Dendritic cell treated with granulocyte-macrophage colony-stimulating factor and Interleukin-4, amounts not matched to agents 40 ng/mL and 50 ng/mL, for 4 days (primary cell): ENCODE measurements around the gene RIN3.

Experiments
- H3K27ac Mint-ChIP-seq: one replicate; pipeline ENCODE4 v1.8.0; 2022; ENCODE audit warnings: mild to moderate bottlenecking, mixed read lengths
- H3K27me3 Mint-ChIP-seq: one replicate; pipeline ENCODE4 v1.8.0; 2022; ENCODE audit warnings: mild to moderate bottlenecking, mixed read lengths
- H3K36me3 Mint-ChIP-seq: one replicate; pipeline ENCODE4 v1.8.0; 2022; ENCODE audit warnings: low read depth, mixed read lengths
- H3K4me1 Mint-ChIP-seq: one replicate; pipeline ENCODE4 v1.8.0; 2022; ENCODE audit warnings: low read depth, mixed read lengths
- H3K4me3 Mint-ChIP-seq: one replicate; pipeline ENCODE4 v1.8.0; 2022; ENCODE audit warnings: mild to moderate bottlenecking, moderate library complexity, mixed read lengths
- H3K9me3 Mint-ChIP-seq: one replicate; pipeline ENCODE4 v1.8.0; 2022; ENCODE audit warnings: mixed read lengths
- intact Hi-C: fragments of 100-400 bp; cut with micrococcal nuclease; formaldehyde crosslinking; loops from one replicate; pipeline ENCODE4 v1.15.0; 2022

RIN3 gene

GRCh38 chr14:92645841-92646478, 132.4 kb downstream of the RIN3 start:
- intact Hi-C loops = no loop called here
- peaks cover 71% of the 10 kb centered on the region for H3K4me1 Mint-ChIP-seq
- H3K27ac Mint-ChIP-seq = no peak overlapping the region
- H3K9me3 Mint-ChIP-seq = no peaks in the 10 kb centered on the region
- H3K27me3 Mint-ChIP-seq = no peaks in the 10 kb centered on the region
- H3K36me3 Mint-ChIP-seq = peaks cover 79% of the 10 kb centered on the region
- no peak overlapping the region for H3K4me3 Mint-ChIP-seq

GRCh38 chr14:92646952-92647796, 133.6 kb downstream of the RIN3 start:
- Mint-ChIP-seq H3K36me3 (peaks cover 76% of the 10 kb centered on the region), H3K4me3 (no peak overlapping the region), H3K9me3 (no peaks in the 10 kb centered on the region), H3K27me3 (no peaks in the 10 kb centered on the region), H3K4me1 (peaks cover 83% of the 10 kb centered on the region), H3K27ac (peak overlapping the region; percentile 60)
- intact Hi-C loops = no loop called here

GRCh38 chr14:92647797-92648279, 134.3 kb downstream of the RIN3 start:
- peaks cover 85% of the 10 kb centered on the region for H3K4me1 Mint-ChIP-seq
- no peaks in the 10 kb centered on the region for H3K27me3 Mint-ChIP-seq
- H3K27ac Mint-ChIP-seq = peak overlapping the region; percentile 60
- H3K9me3 Mint-ChIP-seq = no peaks in the 10 kb centered on the region
- intact Hi-C loops = no loop called here
- H3K4me3 Mint-ChIP-seq = no peak overlapping the region
- H3K36me3 Mint-ChIP-seq = peaks cover 76% of the 10 kb centered on the region

GRCh38 chr14:92649066-92649465, 135.5 kb downstream of the RIN3 start:
- Mint-ChIP-seq H3K36me3 (peaks cover 73% of the 10 kb centered on the region), H3K27me3 (no peaks in the 10 kb centered on the region), H3K9me3 (no peaks in the 10 kb centered on the region), H3K4me1 (peaks cover 88% of the 10 kb centered on the region), H3K27ac (peak overlapping the region; percentile 91), H3K4me3 (no peak overlapping the region)
- intact Hi-C loops = no loop called here

GRCh38 chr14:92649934-92650545, 136.5 kb downstream of the RIN3 start:
- intact Hi-C loops = loop anchor here (5.0 to 10.0 kb wide), 2 partner anchors 53 to 185 kb away; no protein-coding TSS in a partner anchor
- Mint-ChIP-seq H3K36me3 (peaks cover 73% of the 10 kb centered on the region), H3K27me3 (no peaks in the 10 kb centered on the region), H3K9me3 (no peaks in the 10 kb centered on the region), H3K27ac (peak overlapping the region; percentile 91), H3K4me3 (peak overlapping the region; percentile 52), H3K4me1 (peaks cover 86% of the 10 kb centered on the region)

- H3K4me3 Mint-ChIP-seq = peak overlapping the region; percentile 99
- intact Hi-C loops = loop anchor here (5.0 to 10.0 kb wide), 2 partner anchors 53 to 186 kb away; no protein-coding TSS in a partner anchor
- no peaks in the 10 kb centered on the region for H3K9me3 Mint-ChIP-seq
- H3K4me1 Mint-ChIP-seq = peaks cover 86% of the 10 kb centered on the region
- H3K36me3 Mint-ChIP-seq = peaks cover 73% of the 10 kb centered on the region
- H3K27ac Mint-ChIP-seq = peak overlapping the region; percentile 91
- no peaks in the 10 kb centered on the region for H3K27me3 Mint-ChIP-seq
Observed at GRCh38 chr14:92650581-92651105, 137.1 kb downstream of the RIN3 start.

- Mint-ChIP-seq H3K27me3 (no peaks in the 10 kb centered on the region), H3K27ac (peak overlapping the region; percentile 91), H3K4me3 (peak overlapping the region; percentile 99), H3K36me3 (peaks cover 74% of the 10 kb centered on the region), H3K4me1 (peaks cover 86% of the 10 kb centered on the region), H3K9me3 (no peaks in the 10 kb centered on the region)
- intact Hi-C loops = loop anchor here (5.0 to 10.0 kb wide), 2 partner anchors 54 to 186 kb away; no protein-coding TSS in a partner anchor
Observed at GRCh38 chr14:92651106-92651757, 137.7 kb downstream of the RIN3 start.

- Mint-ChIP-seq H3K4me1 (peaks cover 86% of the 10 kb centered on the region), H3K27me3 (no peaks in the 10 kb centered on the region), H3K27ac (peak overlapping the region; percentile 91), H3K9me3 (no peaks in the 10 kb centered on the region), H3K4me3 (peak overlapping the region; percentile 99), H3K36me3 (peaks cover 78% of the 10 kb centered on the region)
- intact Hi-C loops = loop anchor here (2.0 to 10.0 kb wide), 3 partner anchors 19 to 187 kb away; no protein-coding TSS in a partner anchor
Observed at GRCh38 chr14:92651758-92652406, 138.3 kb downstream of the RIN3 start.

GRCh38 chr14:92652413-92653151, 139.0 kb downstream of the RIN3 start:
- Mint-ChIP-seq H3K36me3 (peaks cover 82% of the 10 kb centered on the region), H3K4me3 (peak overlapping the region; percentile 99), H3K9me3 (no peaks in the 10 kb centered on the region), H3K27ac (peak overlapping the region; percentile 91), H3K4me1 (peaks cover 86% of the 10 kb centered on the region), H3K27me3 (no peaks in the 10 kb centered on the region)
- intact Hi-C loops = loop anchor here (2.0 to 10.0 kb wide), 3 partner anchors 20 to 188 kb away; no protein-coding TSS in a partner anchor

GRCh38 chr14:92653162-92653651, 139.6 kb downstream of the RIN3 start:
- Mint-ChIP-seq H3K4me1 (peaks cover 86% of the 10 kb centered on the region), H3K27me3 (no peaks in the 10 kb centered on the region), H3K9me3 (no peaks in the 10 kb centered on the region), H3K36me3 (peaks cover 86% of the 10 kb centered on the region), H3K27ac (peak overlapping the region; percentile 91), H3K4me3 (peak overlapping the region; percentile 99)
- intact Hi-C loops = loop anchor here (2.0 to 10.0 kb wide), 3 partner anchors 20 to 188 kb away; no protein-coding TSS in a partner anchor

GRCh38 chr14:92654239-92654901, 140.8 kb downstream of the RIN3 start:
- Mint-ChIP-seq H3K9me3 (no peaks in the 10 kb centered on the region), H3K27ac (peak overlapping the region; percentile 91)

More at GRCh38 chr14:92654239-92654901, 140.8 kb downstream of the RIN3 start:
- H3K36me3 Mint-ChIP-seq = peaks cover 87% of the 10 kb centered on the region
- intact Hi-C loops = loop anchor here (5.0 to 10.0 kb wide), 2 partner anchors 57 to 190 kb away; no protein-coding TSS in a partner anchor
- no peaks in the 10 kb centered on the region for H3K27me3 Mint-ChIP-seq
- H3K4me1 Mint-ChIP-seq = peaks cover 86% of the 10 kb centered on the region
- peak overlapping the region; percentile 99 for H3K4me3 Mint-ChIP-seq
